HepG2 (cell line): ENCODE data around the gene ADH5.

Experiments
- CAMTA2 ChIP-seq: sonication (generic); formaldehyde crosslinking; IDR thresholded peaks from 2 replicates; pipeline ENCODE4 v1.4.0; 2020; ENCODE audit warnings: mild to moderate bottlenecking, missing genetic modification reagents, borderline replicate concordance
- CTCF ChIP-seq: sonication (generic); formaldehyde crosslinking; IDR thresholded peaks from 2 replicates; pipeline ENCODE4 v1.5.0; 2020; ENCODE audit warnings: mild to moderate bottlenecking, missing genetic modification reagents, moderate library complexity
- DZIP1 ChIP-seq: sonication (generic); formaldehyde crosslinking; IDR thresholded peaks from 2 replicates; pipeline ENCODE4 v1.5.0; 2020; ENCODE audit warnings: mild to moderate bottlenecking, missing genetic modification reagents
- FOXA3 ChIP-seq: IDR thresholded peaks from 2 replicates; pipeline ENCODE4 v1.6.1; 2016; ENCODE audit warnings: missing genetic modification reagents, missing compliant biosample characterization
- NONO ChIP-seq, 2 experiments: fragments of 450-650 bp in 1 of 2; sonication (generic) in 1 of 2; formaldehyde crosslinking in 1 of 2; IDR thresholded peaks in 1 of 2; conservative IDR thresholded peaks in 1 of 2; 2 replicates each; pipeline versions ENCODE4 v1.6.1 to v1.8.0; 2017 to 2022; ENCODE audit warnings: mild to moderate bottlenecking in 1 of 2, missing genetic modification reagents in 1 of 2, moderate library complexity in 1 of 2
- NR2F2 ChIP-seq: IDR thresholded peaks from 2 replicates; pipeline ENCODE4 v1.6.1; 2012; ENCODE audit warnings: low read depth, inconsistent platforms, borderline replicate concordance
- POLR2A ChIP-seq, 2 experiments: IDR thresholded peaks; 2 replicates each; pipeline ENCODE4 v1.6.1; 2011; ENCODE audit warnings: low read depth in 2 of 2, low read length in 2 of 2, mild to moderate bottlenecking in 1 of 2, moderate library complexity in 1 of 2; ENCODE audit not compliant: insufficient read depth in 1 of 2
- SOX13 ChIP-seq, 3 experiments: fragments of 450-650 bp in 1 of 3; sonication (generic) in 1 of 3; formaldehyde crosslinking in 1 of 3; IDR thresholded peaks in 2 of 3; conservative IDR thresholded peaks in 1 of 3; 2 replicates each; pipeline versions ENCODE4 v1.5.0 to v1.6.1; 2016 to 2020; ENCODE audit warnings: antibody characterized with exemption in 1 of 3, mild to moderate bottlenecking in 1 of 3, missing compliant biosample characterization in 1 of 3, missing genetic modification reagents in 1 of 3, moderate library complexity in 1 of 3
- THAP8 ChIP-seq: sonication (generic); formaldehyde crosslinking; IDR thresholded peaks from 2 replicates; pipeline ENCODE4 v1.5.1; 2020; ENCODE audit warnings: missing genetic modification reagents, mild to moderate bottlenecking, borderline replicate concordance

DNA sequence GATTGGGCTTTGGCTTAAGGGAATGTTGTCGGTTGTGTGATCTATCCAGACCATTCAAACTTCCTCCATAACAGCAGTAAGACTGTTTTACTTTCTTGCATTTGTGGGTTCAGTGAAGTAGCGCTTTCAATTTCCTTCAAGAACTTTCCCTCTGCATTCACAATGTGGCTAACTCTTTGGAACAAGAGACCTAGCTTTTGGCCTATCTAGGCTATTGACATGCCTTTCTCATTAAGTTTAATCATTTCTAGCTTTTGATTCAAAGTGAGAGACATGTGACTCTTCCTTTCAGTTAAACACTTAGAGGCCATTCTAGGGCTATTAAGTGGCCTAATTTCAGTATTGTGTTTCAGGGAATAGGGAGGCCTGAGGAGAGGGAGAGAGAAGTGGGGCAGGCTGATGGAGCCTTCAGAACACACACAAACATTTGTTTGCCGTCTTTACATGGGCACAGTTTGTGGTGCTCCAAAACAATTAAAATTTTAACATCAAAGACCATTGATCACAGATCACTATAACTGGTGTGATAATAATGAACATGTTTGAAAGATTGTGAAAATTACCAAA, 34.1 kb downstream of the ADH5 start:
- TF ChIP-seq FOXA3 (CRISPR knock-in tag), result no peak
- TF ChIP-seq NR2F2, result no peak
- TF ChIP-seq NONO (IDR thresholded peaks at IDR 0.05), result no peak
- TF ChIP-seq NONO (CRISPR knock-in tag; conservative IDR thresholded peaks at IDR 0.05), result no peak
- no peak for TF ChIP-seq THAP8 (CRISPR knock-in tag)
- no peak for TF ChIP-seq DZIP1 (CRISPR knock-in tag)
- no peak for TF ChIP-seq SOX13 (IDR thresholded peaks at IDR 0.05)
- TF ChIP-seq SOX13 (CRISPR knock-in tag; conservative IDR thresholded peaks at IDR 0.05 in 1 of 2, IDR thresholded peaks at IDR 0.05 in 1 of 2), result no peak
- no peak for TF ChIP-seq CAMTA2 (CRISPR knock-in tag)
- no peak for TF ChIP-seq POLR2A (IDR thresholded peaks at IDR 0.05; ENCODE audit: insufficient read depth in 1 of 2, low read depth in 2 of 2, low read length in 2 of 2)
- TF ChIP-seq CTCF, result no peak
